Ecto neural progenitor cell (in vitro differentiated cells): Measurements from ENCODE around the gene DPPA3.
"Not testable (repeated sequence)": the region's sequence is repeated elsewhere in the genome, so short reads cannot be mapped to it uniquely, and the experiment has no call there.

Source experiments
- DNase-seq: peaks from one replicate; pipeline ENCODE4 v3.0.0-alpha.2; 2018; ENCODE audit warnings: low spot score

Gene DPPA3

GRCh38 chr12:7711133-7711532 lies at the start of gene DPPA3:
DPPA3 (plus strand) TSS chr12:7711433; CDS start chr12:7711571, 138 bp downstream.
- no peak for DNase-seq

- DNase-seq, result no peak
Measured at GRCh38 chr12:7661741-7662140, 49.5 kb upstream of the DPPA3 start.

GRCh38 chr12:7666595-7666994 lies 44.6 kb upstream of the DPPA3 start:
- no peak for DNase-seq

GRCh38 chr12:7667125-7667524 lies 44.1 kb upstream of the DPPA3 start:
- no peak for DNase-seq

DNA sequence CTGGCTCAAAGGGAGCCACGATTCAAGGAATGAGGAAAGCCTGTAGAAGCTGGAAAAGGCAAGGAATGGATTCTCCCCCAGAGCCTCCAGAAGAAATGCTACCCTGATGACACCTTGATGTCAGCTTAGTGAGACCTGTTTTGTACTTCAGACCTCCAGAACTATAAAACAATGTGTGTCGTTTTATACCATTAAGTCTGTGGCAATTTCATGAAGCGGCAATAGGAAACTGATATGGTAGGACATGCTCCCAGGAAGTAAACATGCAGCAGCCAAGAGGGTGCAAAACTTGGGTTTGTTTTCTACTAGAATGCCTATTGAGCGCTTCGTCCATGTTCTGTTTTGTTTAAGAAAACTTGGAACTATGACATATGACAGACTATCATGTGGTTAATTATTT lies 43.1 kb upstream of the DPPA3 start:
- no peak for DNase-seq

- not testable (repeated sequence) for DNase-seq
Measured at GRCh38 chr12:7675455-7675854, 35.8 kb upstream of the DPPA3 start.

- not testable (repeated sequence) for DNase-seq
Measured at GRCh38 chr12:7677432-7677888, 33.8 kb upstream of the DPPA3 start.

DNA sequence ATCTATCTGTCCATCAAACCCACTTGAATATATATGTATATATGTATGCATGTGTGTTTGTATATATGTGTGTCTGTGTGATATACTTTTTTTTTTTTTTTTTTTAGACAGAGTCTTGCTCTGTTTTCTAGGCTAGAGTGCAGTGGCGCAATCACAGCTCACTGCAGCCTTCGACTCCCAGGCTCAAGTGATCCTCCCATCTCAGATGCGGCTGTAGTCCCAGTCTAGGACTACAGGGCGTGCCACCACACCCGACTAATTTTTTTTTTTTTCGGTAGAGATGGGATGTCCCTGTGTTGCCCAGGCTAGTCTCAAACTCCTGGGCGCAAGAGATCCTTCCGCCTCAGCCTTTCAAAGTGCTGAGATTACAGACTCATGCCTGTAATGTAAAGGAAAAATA lies 32.5 kb upstream of the DPPA3 start:
- DNase-seq, result no peak

DNA sequence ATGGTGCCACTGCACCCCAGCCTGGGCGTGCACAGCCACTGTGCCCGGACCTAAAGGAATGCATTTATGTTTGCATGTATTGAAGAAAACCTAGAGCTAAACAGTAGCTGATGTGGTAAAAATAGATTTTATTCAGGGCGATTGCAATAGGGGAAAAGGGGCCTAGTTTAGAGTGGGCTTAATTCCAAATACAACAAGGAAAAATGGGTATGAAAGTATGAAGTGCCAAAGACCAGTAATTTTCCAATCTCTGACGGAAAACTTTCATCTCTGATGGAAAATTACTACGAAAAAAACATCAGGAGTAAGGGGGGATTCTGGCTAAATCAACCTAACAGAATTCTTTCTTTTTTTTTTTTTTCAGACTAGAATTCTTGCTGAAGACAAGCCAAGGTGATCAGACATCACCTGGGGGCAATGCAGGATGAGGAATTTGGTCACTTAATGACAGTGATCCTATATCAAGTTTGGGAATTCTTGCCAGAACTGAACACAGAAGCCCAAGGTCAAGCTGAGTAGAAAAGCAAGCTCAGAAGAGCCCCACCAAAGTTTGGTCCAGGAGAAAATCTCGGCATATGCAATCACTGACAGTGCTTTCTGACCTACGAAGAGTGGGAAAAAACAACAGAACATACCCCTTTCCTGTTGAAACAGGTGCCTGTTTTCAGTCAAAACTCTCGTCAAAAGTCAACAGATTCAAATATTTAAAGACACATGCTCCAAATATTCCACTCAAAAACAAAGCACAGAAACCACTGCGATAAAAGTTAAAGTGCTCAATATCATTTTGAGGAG lies 31.8 kb upstream of the DPPA3 start:
- no peak for DNase-seq

GRCh38 chr12:7681535-7681934 lies 29.7 kb upstream of the DPPA3 start:
- DNase-seq, result no peak

- no peak for DNase-seq
Measured at GRCh38 chr12:7693793-7694192, 17.4 kb upstream of the DPPA3 start.

DNA sequence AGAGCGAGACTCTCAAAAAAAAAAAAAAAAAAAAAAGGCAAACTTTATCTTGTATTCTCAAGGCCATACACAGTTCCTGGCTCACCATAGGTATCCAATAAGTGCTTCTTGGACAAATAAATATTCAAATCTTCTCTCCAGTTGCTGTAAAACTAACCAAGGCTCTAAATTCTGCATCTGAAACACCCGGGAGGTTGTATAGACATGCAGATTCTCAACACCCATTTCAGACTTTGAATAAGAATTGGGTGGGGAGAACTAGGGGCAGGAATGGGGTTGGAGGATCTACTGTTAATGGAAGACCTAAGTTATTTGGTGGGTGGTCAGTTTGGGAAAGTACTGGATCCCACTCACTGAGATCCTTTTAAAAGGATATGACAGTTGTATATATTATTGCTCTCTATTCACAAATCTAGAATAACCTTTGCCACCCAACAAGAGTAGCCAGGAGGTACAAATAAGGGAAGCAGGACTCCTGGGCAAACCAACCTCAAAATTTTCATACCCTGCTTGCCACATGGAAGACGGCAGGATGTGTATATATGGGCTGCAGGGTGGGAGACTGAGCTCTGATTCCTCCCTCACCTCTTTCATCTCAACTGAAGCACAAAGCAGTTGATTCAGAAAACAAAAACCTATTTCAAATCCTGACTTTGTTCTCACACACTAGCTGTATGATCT lies 16.5 kb upstream of the DPPA3 start:
- no peak for DNase-seq

- DNase-seq, result no peak
Measured at GRCh38 chr12:7695237-7695560, 16.0 kb upstream of the DPPA3 start.

GRCh38 chr12:7695566-7696197 lies 15.6 kb upstream of the DPPA3 start, which contains the start of gene GDF3:
GDF3 (minus strand) TSS chr12:7695775; CDS start chr12:7695728, 47 bp downstream.
- no peak for DNase-seq

- DNase-seq, result no peak
Measured at GRCh38 chr12:7705846-7706245, 5.4 kb upstream of the DPPA3 start.

- no peak for DNase-seq
Measured at GRCh38 chr12:7709969-7710675, 1.1 kb upstream of the DPPA3 start.

DNA sequence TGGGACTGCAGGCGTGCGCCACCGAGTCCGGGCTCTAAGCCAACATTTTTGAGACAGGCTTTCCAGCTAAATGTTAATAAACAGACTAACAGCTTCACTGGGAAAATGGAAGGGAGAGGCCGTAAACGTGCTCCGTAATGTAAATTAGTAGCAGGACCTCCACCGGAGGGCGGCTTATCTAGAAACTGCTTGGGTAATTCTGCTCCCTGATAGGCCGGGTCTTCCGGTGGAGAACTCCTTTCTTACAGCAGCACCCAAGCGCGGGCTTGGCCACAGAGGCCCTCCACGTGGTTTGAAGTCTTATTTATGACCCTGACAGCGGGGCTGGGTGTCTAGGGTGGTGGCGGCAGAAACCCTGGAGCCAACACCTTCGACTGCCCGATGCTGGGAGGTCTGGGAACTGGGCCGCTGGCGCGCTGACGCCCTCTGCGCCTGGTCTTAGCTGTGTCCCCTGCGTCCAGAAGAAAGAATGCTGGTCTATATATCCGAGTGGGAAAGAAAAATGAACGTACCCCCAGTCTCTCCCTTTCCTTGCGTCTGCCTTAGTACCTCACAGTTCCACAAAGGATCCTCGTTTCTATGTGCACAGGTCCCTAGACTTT lies 1.7 kb downstream of the DPPA3 start:
- DNase-seq, result no peak

- DNase-seq, result no peak
Measured at GRCh38 chr12:7716381-7716780, 5.1 kb downstream of the DPPA3 start.

GRCh38 chr12:7719946-7720730 lies 8.9 kb downstream of the DPPA3 start:
- DNase-seq, result no peak

DNA sequence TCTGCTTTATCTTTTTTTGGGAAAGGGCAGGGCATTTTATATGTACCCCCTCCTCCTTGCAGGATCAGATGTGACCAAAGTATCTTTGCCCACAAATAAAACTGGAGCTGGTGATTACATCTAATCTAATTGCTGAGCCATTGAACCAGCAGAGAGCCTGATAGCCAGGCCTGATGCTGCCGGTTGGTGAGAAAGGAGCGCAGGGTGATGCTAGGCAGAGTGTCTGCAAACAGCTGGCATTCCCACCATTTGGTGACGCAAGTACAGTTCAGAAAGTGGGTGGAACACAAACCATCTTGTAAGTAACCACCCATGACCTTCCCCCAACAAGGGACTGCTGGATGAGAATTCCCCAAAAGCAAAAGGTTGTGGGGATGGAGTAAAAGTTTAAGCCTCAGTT lies 12.7 kb downstream of the DPPA3 start:
- no peak for DNase-seq

DNA sequence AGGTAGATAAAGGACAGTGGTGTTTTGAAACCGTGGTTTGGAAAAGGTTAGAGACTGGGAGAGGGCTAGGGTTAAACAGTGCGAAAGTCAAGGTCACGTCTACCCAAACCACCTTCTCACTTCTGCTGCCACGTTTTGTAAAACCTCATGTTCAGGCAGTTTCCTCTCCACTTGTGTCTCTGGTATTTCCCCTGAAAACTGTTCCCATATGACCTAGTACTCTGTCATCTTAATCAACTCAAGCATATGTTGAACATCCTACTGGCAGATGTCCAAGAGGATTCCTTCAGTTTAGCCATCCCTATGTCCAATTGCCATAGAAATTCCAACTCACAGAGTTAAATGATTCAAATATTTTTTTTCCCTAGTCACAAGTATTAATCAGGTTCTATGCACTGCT lies 18.5 kb downstream of the DPPA3 start:
- no peak for DNase-seq
